Coronary artery (tissue), 2 donors: Measurements from ENCODE around the gene MRPL23.

Experiments used
- DNase-seq: peaks from one replicate; pipeline ENCODE4 v3.0.0-alpha.2; 2017; ENCODE audit warnings: low spot score
- H3K27ac ChIP-seq, 2 donors: fragments of 200-600 bp; sonication (generic); one replicate each; pipeline ENCODE4 v1.5.1; 2016 to 2019
- H3K4me3 ChIP-seq: fragments of 200-600 bp; sonication (generic); 2 replicates; pipeline ENCODE4 v1.5.1; 2016; ENCODE audit warnings: mild to moderate bottlenecking, moderate library complexity
- TF ChIP-seq, protein P1 (sequence below): fragments of 200-600 bp; sonication (generic); IDR thresholded peaks from one replicate; pipeline ENCODE4 v1.5.1; 2019; ENCODE audit warnings: antibody characterized with exemption

The MRPL23 gene

DNA sequence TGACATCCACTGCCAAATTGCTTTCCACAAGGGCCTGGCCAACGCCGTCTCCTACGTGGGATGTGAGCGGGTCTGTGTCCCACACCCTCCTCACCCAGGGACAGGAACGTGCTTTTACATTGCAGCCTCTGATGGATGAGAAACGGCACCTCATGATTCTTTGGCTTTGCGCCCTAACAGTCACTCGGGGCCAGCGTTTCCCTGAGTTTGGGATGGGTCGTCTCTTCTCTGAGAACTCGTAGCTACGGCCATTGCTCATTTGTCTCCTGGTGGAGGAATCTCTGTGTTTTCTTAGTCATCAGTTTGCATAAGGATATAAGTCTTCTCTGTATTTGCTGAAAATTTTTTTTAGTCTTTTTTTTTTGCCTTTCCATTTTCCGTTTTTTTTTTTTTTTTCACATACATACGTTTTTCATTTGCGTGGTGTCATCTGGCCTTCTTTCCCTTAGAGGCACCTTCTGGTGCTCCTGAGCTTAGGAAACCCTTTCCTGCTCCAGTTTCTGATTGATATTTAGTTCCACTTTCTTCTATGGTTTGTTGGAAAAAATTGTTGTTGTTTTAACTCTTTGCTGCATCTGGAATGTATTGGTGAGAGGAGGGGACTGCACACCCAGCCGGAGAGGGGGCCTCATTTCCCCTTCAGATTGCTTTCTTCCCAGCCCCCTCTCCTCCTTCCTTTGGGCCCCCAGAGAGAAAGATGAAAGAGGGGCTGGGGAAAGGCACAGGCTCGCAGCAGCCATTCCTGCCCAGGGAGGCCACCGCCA lies 15.6 kb upstream of the MRPL23 start:
- no peak for DNase-seq
- Histone ChIP-seq H3K4me3 (no peak overlapping the region), H3K27ac (peak overlapping the region in 1 of 2 donors; percentile 58)
- TF ChIP-seq, protein P1, sequence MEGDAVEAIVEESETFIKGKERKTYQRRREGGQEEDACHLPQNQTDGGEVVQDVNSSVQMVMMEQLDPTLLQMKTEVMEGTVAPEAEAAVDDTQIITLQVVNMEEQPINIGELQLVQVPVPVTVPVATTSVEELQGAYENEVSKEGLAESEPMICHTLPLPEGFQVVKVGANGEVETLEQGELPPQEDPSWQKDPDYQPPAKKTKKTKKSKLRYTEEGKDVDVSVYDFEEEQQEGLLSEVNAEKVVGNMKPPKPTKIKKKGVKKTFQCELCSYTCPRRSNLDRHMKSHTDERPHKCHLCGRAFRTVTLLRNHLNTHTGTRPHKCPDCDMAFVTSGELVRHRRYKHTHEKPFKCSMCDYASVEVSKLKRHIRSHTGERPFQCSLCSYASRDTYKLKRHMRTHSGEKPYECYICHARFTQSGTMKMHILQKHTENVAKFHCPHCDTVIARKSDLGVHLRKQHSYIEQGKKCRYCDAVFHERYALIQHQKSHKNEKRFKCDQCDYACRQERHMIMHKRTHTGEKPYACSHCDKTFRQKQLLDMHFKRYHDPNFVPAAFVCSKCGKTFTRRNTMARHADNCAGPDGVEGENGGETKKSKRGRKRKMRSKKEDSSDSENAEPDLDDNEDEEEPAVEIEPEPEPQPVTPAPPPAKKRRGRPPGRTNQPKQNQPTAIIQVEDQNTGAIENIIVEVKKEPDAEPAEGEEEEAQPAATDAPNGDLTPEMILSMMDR, result no peak

DNA sequence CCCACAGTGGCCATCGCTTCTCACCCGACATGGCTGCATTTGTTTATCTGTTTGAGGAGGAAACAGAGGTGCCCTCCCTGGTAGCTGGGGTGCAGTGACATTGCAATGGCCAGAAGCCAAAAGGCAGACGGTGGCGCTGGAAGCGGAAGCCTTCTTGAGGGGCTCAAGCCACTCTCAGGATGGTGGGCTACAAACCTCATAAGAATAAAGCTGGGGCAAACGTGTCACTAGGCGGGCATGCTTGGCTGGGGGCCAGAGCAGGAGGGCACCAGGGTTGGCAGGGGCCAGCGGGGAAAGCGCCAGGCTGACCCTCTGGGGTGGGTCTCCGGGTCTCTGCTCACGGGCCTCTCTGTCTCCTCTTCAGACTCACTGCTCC lies 15.0 kb upstream of the MRPL23 start:
- DNase-seq, result no peak

DNA sequence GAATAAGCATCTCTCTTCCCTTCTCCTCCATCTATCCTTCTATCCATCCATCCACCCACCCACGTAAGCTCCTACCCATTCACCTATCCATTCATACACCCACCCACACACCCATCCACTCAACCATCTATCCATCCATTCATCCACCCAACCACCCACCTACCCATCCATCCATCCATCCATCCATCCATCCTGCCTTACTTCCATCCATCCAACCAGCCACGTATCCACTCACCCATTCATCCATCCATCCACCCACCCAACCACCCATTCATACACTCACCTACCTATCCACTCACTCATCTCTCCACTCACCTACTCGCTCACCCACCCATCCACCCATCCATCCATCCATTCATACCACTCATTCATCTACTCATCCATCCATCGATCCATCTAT lies 14.5 kb upstream of the MRPL23 start:
- peak overlapping the region in 1 of 2 donors; percentile 41 for H3K27ac ChIP-seq
- H3K4me3 ChIP-seq, result no peak overlapping the region
- no peak for DNase-seq
- TF ChIP-seq, protein P1, result no peak

More for the DNA sequence above, 15.0 kb upstream of the MRPL23 start:
- no peak overlapping the region for H3K4me3 ChIP-seq
- TF ChIP-seq, protein P1, result no peak
- H3K27ac ChIP-seq, result peak overlapping the region in 1 of 2 donors; percentile 41

GRCh38 chr11:1933416-1934334 lies 13.5 kb upstream of the MRPL23 start:
- Histone ChIP-seq H3K4me3 (no peak overlapping the region), H3K27ac (no peak overlapping the region)
- TF ChIP-seq, protein P1, result no peak
- DNase-seq, result no peak

- no peak for DNase-seq
- TF ChIP-seq, protein P1, result no peak
- H3K27ac ChIP-seq, result no peak overlapping the region
- no peak overlapping the region for H3K4me3 ChIP-seq
Observed at GRCh38 chr11:1934335-1935155, 12.6 kb upstream of the MRPL23 start.

DNA sequence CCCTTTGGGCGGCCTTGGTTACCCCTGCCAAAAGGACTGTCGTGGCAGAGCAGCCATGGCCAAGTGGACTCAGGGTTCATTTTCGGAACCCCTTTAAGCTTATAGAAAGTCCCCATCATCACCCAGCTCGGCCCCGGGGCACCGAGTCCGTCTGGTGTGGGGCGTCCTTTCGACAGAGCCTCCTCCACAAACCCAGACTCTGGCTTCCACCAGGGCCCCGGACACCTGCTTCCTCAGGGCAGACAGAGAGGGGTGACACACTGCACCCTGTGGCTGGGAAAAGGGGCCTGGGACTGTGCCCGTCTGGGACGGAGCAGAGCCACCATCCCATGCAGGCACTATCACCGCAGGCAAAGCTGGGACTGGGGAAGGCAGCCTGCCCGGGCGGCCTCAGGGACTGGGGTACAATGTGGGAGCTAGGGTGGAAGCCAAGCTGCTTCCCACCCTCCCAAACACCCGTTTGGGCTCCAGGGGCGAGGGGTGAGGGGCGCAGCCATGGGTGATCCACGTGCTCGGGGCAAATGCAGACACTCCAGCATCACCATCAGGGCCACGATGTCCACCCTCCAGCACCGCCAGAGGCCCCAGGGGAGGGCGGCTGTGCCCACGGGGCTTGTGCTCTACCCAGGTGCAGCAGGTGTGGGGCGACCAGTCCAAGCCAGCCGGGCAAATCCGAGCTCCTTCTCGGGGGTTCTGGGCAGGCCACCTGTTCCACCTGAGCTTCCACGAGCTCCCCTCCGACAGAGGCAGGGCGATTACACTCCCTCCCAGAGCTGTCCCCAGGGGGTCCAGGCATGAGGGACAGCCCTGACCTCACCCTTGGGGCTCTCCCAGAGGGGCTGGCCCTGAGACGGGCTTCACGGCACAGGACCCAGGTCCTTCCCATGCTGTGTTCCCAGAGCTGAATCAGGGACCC lies 11.7 kb upstream of the MRPL23 start:
- Histone ChIP-seq H3K27ac (no peak overlapping the region), H3K4me3 (no peak overlapping the region)
- TF ChIP-seq, protein P1, result no peak
- no peak for DNase-seq
